GM19025 (cell line): ENCODE measurements around the gene TNFSF12.
"Not testable (repeated sequence)": the region's sequence is repeated elsewhere in the genome, so short reads cannot be mapped to it uniquely, and the experiment has no call there.

Source experiments
- ATAC-seq: cut with Tn5 transposase; IDR thresholded peaks from one replicate; pipeline ENCODE4 v1.9.1; 2021; ENCODE audit warnings: mild to moderate bottlenecking, low read depth, moderate library complexity; ENCODE audit not compliant: unreplicated experiment

The TNFSF12 gene

GRCh38 chr17:7583253-7584109, 34.6 kb downstream of the TNFSF12 start, which contains the start of gene MPDU1:
MPDU1 (plus strand) TSS chr17:7583852; CDS start chr17:7583863, 11 bp downstream.
- peak; percentile 70 for ATAC-seq

GRCh38 chr17:7586673-7587419, 38.0 kb downstream of the TNFSF12 start:
- ATAC-seq = no peak

GRCh38 chr17:7587420-7588151, 38.7 kb downstream of the TNFSF12 start:
- no peak for ATAC-seq

- no peak for ATAC-seq
Measured at GRCh38 chr17:7588553-7589203, 39.8 kb downstream of the TNFSF12 start.

- ATAC-seq = no peak
Measured at GRCh38 chr17:7589204-7589868, 40.5 kb downstream of the TNFSF12 start.

GRCh38 chr17:7589891-7590691, 41.2 kb downstream of the TNFSF12 start, which contains the start of gene SOX15:
SOX15 (minus strand) TSS chr17:7590094; CDS start chr17:7589676, 418 bp downstream.
- ATAC-seq = no peak

- ATAC-seq = no peak
Measured at GRCh38 chr17:7590743-7591142, 41.9 kb downstream of the TNFSF12 start.

GRCh38 chr17:7591596-7591995, 42.7 kb downstream of the TNFSF12 start:
- no peak for ATAC-seq

- ATAC-seq = no peak
Measured at GRCh38 chr17:7592422-7593021, 43.7 kb downstream of the TNFSF12 start.

GRCh38 chr17:7593296-7593695, 44.4 kb downstream of the TNFSF12 start:
- no peak for ATAC-seq

GRCh38 chr17:7597561-7597960, 48.7 kb downstream of the TNFSF12 start:
- ATAC-seq = not testable (repeated sequence)

GRCh38 chr17:7606280-7606679, 57.4 kb downstream of the TNFSF12 start:
- no peak for ATAC-seq
